Kidney epithelial cell (primary cell): Measurements from ENCODE around the gene CHRNA4. TPM values are rescaled to one million over a fixed set of nuclear protein-coding genes. Genes with fewer than 3 reads are reported as not detected.

Experiments
- DNase-seq: peaks from one replicate; pipeline ENCODE4 v3.0.0-alpha.2; 2010; ENCODE audit warnings: low read depth
- H3K27me3 ChIP-seq: 2 replicates; pipeline ENCODE4 v1.6.0; 2011; ENCODE audit warnings: low read length; ENCODE audit not compliant: control insufficient read depth, insufficient read depth
- H3K36me3 ChIP-seq: 2 replicates; pipeline ENCODE4 v1.5.1; 2011; ENCODE audit warnings: low read length; ENCODE audit not compliant: control insufficient read depth, insufficient read depth
- H3K4me3 ChIP-seq: 2 replicates; pipeline ENCODE4 v1.5.1; 2011; ENCODE audit warnings: low read depth, mild to moderate bottlenecking, control low read depth, low read length
- CTCF ChIP-seq: IDR thresholded peaks from 2 replicates; pipeline ENCODE4 v1.5.1; 2011; ENCODE audit warnings: mild to moderate bottlenecking, moderate library complexity, low read length, control low read depth, inconsistent platforms; ENCODE audit not compliant: insufficient read depth, poor library complexity, severe bottlenecking
- total RNA-seq: library from RNA; depleted of rRNA; stranded (reverse); fragments of >200 nt; gene quantifications from 2 replicates; pipeline ENCODE4 v1.2.3, GENCODE V29; 2015

The CHRNA4 gene
- total RNA-seq, 1 donor from 2014 or later: not detected

DNA sequence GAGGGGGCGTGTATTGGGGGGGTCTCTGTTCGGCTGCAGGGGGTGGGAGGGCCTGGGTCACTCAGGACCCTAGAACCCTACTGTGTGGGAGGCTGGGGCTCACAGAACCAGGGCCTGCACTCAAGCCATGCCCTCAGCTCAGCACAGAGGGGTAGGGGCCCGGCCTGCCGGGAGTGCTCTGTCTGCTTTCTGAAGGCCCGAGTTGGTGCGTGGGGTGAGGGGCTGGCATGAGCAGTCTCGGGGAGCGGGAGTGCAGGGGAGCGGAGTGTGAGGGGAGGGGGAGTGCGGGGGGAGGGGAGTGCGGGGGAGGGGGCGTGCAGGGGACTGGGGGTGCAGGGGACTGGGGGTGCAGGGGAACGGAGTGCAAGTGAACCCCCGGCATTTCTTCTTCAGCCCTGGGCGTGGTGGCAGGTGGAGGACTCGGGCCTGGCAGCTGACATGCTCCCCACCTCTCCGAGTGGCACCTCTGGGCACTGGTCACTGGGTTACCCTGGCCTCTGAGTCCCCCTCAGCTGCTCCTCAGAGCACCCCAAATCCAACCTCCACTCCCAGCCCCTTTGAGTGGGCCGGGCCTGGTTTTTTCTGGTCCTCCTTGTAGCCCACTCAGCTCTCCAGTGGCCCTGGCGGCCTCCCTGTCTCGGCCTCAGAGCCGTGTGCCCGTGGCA lies 67.1 kb downstream of the CHRNA4 start:
- no peak for TF ChIP-seq CTCF
- Histone ChIP-seq H3K4me3 (no peak overlapping the region), H3K27me3 (peaks cover 39% of the 10 kb centered on the region), H3K36me3 (no peaks in the 10 kb centered on the region)
- no peak for DNase-seq

- Histone ChIP-seq H3K36me3 (no peaks in the 10 kb centered on the region), H3K27me3 (peaks cover 37% of the 10 kb centered on the region), H3K4me3 (no peak overlapping the region)
- DNase-seq: no peak
- no peak for TF ChIP-seq CTCF
These were observed 67.7 kb downstream of the CHRNA4 start for GRCh38 chr20:63293456-63293855.

Other genes starting within 250 kb of the CHRNA4 start
- gene YTHDF1, start 145.2 kb downstream of the CHRNA4 start, total RNA-seq: 54.3 and 54.8 TPM in 2 replicates
- 12.8 and 19.2 TPM in 2 replicates for gene BIRC7, start 125.4 kb downstream of the CHRNA4 start, total RNA-seq
- 65.4 and 107 TPM in 2 replicates for gene NKAIN4, start 106.9 kb downstream of the CHRNA4 start, total RNA-seq
- 109 and 121 TPM in 2 replicates for gene ARFGAP1, start 88.5 kb downstream of the CHRNA4 start, total RNA-seq
- gene COL20A1, start 68.2 kb downstream of the CHRNA4 start, total RNA-seq: not detected in 2 replicates
- gene KCNQ2, start 111.3 kb upstream of the CHRNA4 start, total RNA-seq: 0.04 and 0.21 TPM in 2 replicates
- 14.9 and 18.0 TPM in 2 replicates for gene EEF1A2, start 137.7 kb upstream of the CHRNA4 start, total RNA-seq
- 114 and 211 TPM in 2 replicates for gene PPDPF, start 159.4 kb upstream of the CHRNA4 start, total RNA-seq
- 0.33 and 0.55 TPM in 2 replicates for gene PTK6, start 176.0 kb upstream of the CHRNA4 start, total RNA-seq
- gene SRMS, start 186.4 kb upstream of the CHRNA4 start, total RNA-seq: 0.48 TPM in 1 of 2 replicates, not detected in the other
- 0.68 and 1.1 TPM in 2 replicates for gene FNDC11, start 192.8 kb upstream of the CHRNA4 start, total RNA-seq
- 69.2 and 85.2 TPM in 2 replicates for gene HELZ2, start 212.9 kb upstream of the CHRNA4 start, total RNA-seq